Ovary (tissue), 9 donors: ENCODE data around the gene FGF19. TPM values are rescaled to one million over a fixed set of nuclear protein-coding genes. Genes with fewer than 3 reads are reported as not detected.

Experiments
- DNase-seq, 5 donors: peaks; one replicate each; pipeline ENCODE4 v3.0.0-alpha.2; 2019 to 2020
- H3K27ac ChIP-seq, 2 donors: fragments of 200-600 bp; one replicate each; pipeline versions ENCODE4 v1.5.1 to v1.8.0; 2019 to 2022
- H3K27me3 ChIP-seq: fragments of 200-600 bp; one replicate; pipeline ENCODE4 v1.8.0; 2022
- H3K36me3 ChIP-seq: fragments of 200-600 bp; sonication (generic); one replicate; pipeline ENCODE4 v1.5.1; 2019
- H3K4me1 ChIP-seq: one replicate; pipeline ENCODE4 v1.8.1; 2013; ENCODE audit warnings: mild to moderate bottlenecking, moderate library complexity; ENCODE audit not compliant: insufficient read depth
- H3K4me3 ChIP-seq: fragments of 200-600 bp; sonication (generic); one replicate; pipeline ENCODE4 v1.5.1; 2017
- H3K9me3 ChIP-seq, 2 donors: fragments of 200-600 bp in 1 of 2; sonication (generic) in 1 of 2; one replicate each; pipeline versions ENCODE4 v1.5.1 to v1.8.1; 2013 to 2019; ENCODE audit warnings: mild to moderate bottlenecking in 1 of 2, moderate library complexity in 1 of 2
- CTCF ChIP-seq, 3 donors: fragments of 450-650 bp in 2 of 3; fragments of 200-600 bp in 1 of 3; IDR thresholded peaks; one replicate each; pipeline versions ENCODE4 v1.5.1 to v1.8.0; 2016 to 2022; ENCODE audit warnings: antibody characterized with exemption in 3 of 3, mild to moderate bottlenecking in 1 of 3
- EP300 ChIP-seq: sonication (generic); formaldehyde crosslinking; IDR thresholded peaks from one replicate; pipeline ENCODE4 v1.6.1; 2017; ENCODE audit warnings: antibody characterized with exemption
- POLR2A ChIP-seq: fragments of 450-650 bp; IDR thresholded peaks from one replicate; pipeline ENCODE4 v1.6.1; 2017; ENCODE audit warnings: antibody characterized with exemption, mild to moderate bottlenecking, moderate library complexity
- WGBS, 3 donors: extraction: QIAGEN DNeasy Blood & Tissue Kit in 1 of 3; methylation state at CpG; one replicate each; pipeline versions ENCODE4 v1.1.5 to v1.1.7; 2013 to 2017; 5-methylcytosine and 5-hydroxymethylcytosine counted together
- intact Hi-C, 4 donors: fragments of 100-400 bp; cut with DNase I; formaldehyde crosslinking; loops; one replicate each; pipeline versions ENCODE4 v1.11.0 to v1.15.1; 2022 to 2023
- polyA plus RNA-seq, 2 donors: library from polyadenylated mRNA; stranded (reverse); fragments of 200-250 nt in 1 of 2; fragments of 350-450 nt in 1 of 2; fragmentation: Illumina TruSeq in 1 of 2; extraction: RNeasy Lipid Tissue Mini Kit (QIAGEN cat#74804) in 1 of 2; gene quantifications; one replicate each; pipeline ENCODE4 v1.2.3, GENCODE V29; 2013 to 2014
- total RNA-seq, 7 donors: library from RNA; depleted of rRNA in 2 of 7; stranded (reverse); fragments of >200 nt in 2 of 7; fragmentation: NEBNext Ultra II Directional in 3 of 7; extraction: Animal tissue kit (Norgen Biotek cat#: 25700) in 3 of 7; gene quantifications; one replicate each; pipeline versions ENCODE4 v1.1.0 to v1.2.4, GENCODE V29; 2016 to 2023
- donor health status: DM: no; HTN: no; CAD: no; lungs with moderate emphysema.
- donor health status: DM: no; HTN: no; CAD: no.
- donor health status: Bipolar disorder and iron deficiency.
- donor health status: DM: yes; HTN: yes; CAD: no.
- donor health status: DM: no; HTN: no; CAD: no.
- donor health status: DM: yes; HTN: yes; CAD: no.

Gene FGF19
- total and polyA plus RNA-seq, 9 donors = 0.31 TPM; not detected in 8

- intact Hi-C loops = no loop called here
- no peaks in the 10 kb centered on the region for H3K27me3 ChIP-seq
- no peak overlapping the region for H3K4me3 ChIP-seq
- H3K9me3 ChIP-seq = no peaks in the 10 kb centered on the region
- no peaks in the 10 kb centered on the region for H3K36me3 ChIP-seq
- peak in 1 of 5 donors; percentile 17 for DNase-seq
- no peaks in the 10 kb centered on the region for H3K4me1 ChIP-seq
- 81 to 83% (median 82%) methylated on average over 16 of the region's 16 CpGs for WGBS, 3 donors
- H3K27ac ChIP-seq = no peak overlapping the region
- TF ChIP-seq EP300 (no peak), POLR2A (no peak), CTCF (IDR thresholded peaks at IDR 0.05) (no peak)
Observed at GRCh38 chr11:69662021-69662698, 41.7 kb downstream of the FGF19 start.

- DNase-seq = peak in 1 of 5 donors; percentile 10
- H3K27me3 ChIP-seq = no peaks in the 10 kb centered on the region
- H3K4me3 ChIP-seq = no peak overlapping the region
- intact Hi-C loops = no loop called here
- H3K36me3 ChIP-seq = no peaks in the 10 kb centered on the region
- H3K9me3 ChIP-seq = no peaks in the 10 kb centered on the region
- H3K4me1 ChIP-seq = no peaks in the 10 kb centered on the region
- 70 to 87% (median 76%) methylated on average over 10 of the region's 10 CpGs for WGBS, 3 donors
- no peak overlapping the region for H3K27ac ChIP-seq
- TF ChIP-seq EP300 (no peak), POLR2A (no peak), CTCF (IDR thresholded peaks at IDR 0.05) (no peak)
Observed at GRCh38 chr11:69661413-69661715, 42.5 kb downstream of the FGF19 start.

DNA sequence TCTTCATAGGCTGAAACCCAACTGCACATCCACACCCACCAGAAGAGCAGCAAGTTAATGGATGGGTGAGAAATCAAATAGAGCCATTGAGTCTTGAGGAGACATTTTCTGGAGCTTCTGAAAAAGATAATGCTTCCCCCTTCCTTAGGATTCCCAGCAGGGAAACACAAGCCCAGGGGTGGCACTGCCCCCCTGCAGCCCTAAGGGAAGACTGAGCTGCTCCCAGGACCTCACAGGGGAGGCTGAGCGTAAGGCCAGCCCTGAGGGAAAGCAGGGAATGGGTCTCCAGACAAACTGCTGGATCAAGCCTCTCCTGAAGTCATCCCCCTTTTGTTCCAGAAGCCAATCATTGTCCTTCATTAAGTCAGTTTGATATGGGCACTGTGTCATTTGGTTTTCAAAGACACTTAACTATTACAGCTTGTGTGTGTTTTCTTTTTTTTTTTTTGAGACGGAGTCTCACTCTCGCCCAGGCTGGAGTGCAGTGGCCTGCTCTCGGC, 43.8 kb downstream of the FGF19 start:
- Histone ChIP-seq H3K27ac (no peak overlapping the region), H3K36me3 (no peaks in the 10 kb centered on the region), H3K27me3 (no peaks in the 10 kb centered on the region), H3K9me3 (no peaks in the 10 kb centered on the region), H3K4me3 (no peak overlapping the region), H3K4me1 (no peaks in the 10 kb centered on the region)
- 86 to 93% (median 86%) methylated on average over 4 of the region's 4 CpGs for WGBS, 3 donors
- TF ChIP-seq CTCF (IDR thresholded peaks at IDR 0.05) = no peak
- no peak for TF ChIP-seq EP300
- TF ChIP-seq POLR2A = no peak
- peak in 1 of 5 donors; percentile 5 for DNase-seq
- intact Hi-C loops = no loop called here

DNA sequence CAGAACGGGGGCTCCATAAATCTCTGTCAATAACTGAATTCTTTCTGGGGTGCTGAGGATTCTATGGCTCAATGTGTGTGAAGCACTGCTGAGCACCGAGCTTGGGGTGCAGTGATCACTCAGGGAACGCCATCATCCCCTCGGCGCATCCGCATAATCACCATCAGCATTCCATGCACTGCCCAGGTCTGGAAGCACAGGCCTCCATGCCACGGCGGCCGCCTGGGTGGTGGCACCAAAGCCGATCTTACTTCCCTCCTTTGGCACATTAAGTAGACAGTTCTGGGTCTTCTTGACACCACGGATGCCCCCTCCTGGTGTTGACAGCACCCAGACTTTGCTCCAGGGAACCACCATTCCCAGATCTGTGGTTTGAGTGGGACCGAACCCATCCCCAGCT, 44.2 kb downstream of the FGF19 start:
- H3K36me3 ChIP-seq = no peaks in the 10 kb centered on the region
- intact Hi-C loops = no loop called here
- no peaks in the 10 kb centered on the region for H3K9me3 ChIP-seq
- H3K4me3 ChIP-seq = no peak overlapping the region
- H3K27me3 ChIP-seq = no peaks in the 10 kb centered on the region
- no peak for DNase-seq
- 85 to 86% (median 85%) methylated on average over 12 of the region's 12 CpGs for WGBS, 3 donors
- H3K4me1 ChIP-seq = no peaks in the 10 kb centered on the region
- no peak overlapping the region for H3K27ac ChIP-seq
- TF ChIP-seq EP300 = no peak
- TF ChIP-seq CTCF (IDR thresholded peaks at IDR 0.05) = no peak
- no peak for TF ChIP-seq POLR2A
